Suprapubic skin (tissue), 3 donors: Measurements from ENCODE around the gene ARMC10.
"Not testable (repeated sequence)": the region's sequence is repeated elsewhere in the genome, so short reads cannot be mapped to it uniquely, and the experiment has no call there.

Experiments
- POLR2A ChIP-seq, 2 donors: fragments of 450-650 bp; IDR thresholded peaks; one replicate each; pipeline ENCODE4 v1.6.1; 2017; ENCODE audit warnings: antibody characterized with exemption in 2 of 2, mild to moderate bottlenecking in 2 of 2, moderate library complexity in 2 of 2
- TF ChIP-seq, protein P1 (sequence below), 2 donors: fragments of 200-600 bp in 1 of 2; fragments of 450-650 bp in 1 of 2; sonication (generic) in 1 of 2; IDR thresholded peaks; one replicate each; pipeline ENCODE4 v1.5.1; 2016 to 2019; ENCODE audit warnings: antibody characterized with exemption in 2 of 2, mild to moderate bottlenecking in 1 of 2, moderate library complexity in 1 of 2

DNA sequence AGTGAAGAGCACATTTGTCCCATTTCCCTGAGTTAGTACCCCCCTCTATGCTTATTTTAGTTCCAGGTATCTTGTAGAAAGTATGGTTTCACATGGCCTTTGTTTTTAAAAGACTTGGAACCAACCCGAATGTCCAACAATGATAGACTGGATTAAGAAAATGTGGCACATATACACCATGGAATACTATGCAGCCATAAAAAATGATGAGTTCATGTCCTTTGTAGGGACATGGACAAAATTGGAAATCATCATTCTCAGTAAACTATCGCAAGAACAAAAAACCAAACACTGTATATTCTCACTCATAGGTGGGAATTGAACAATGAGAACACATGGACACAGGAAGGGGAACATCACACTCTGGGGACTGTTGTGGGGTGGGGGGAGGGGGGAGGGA is 20.6 kb downstream of the ARMC10 start:
- TF ChIP-seq, protein P1, sequence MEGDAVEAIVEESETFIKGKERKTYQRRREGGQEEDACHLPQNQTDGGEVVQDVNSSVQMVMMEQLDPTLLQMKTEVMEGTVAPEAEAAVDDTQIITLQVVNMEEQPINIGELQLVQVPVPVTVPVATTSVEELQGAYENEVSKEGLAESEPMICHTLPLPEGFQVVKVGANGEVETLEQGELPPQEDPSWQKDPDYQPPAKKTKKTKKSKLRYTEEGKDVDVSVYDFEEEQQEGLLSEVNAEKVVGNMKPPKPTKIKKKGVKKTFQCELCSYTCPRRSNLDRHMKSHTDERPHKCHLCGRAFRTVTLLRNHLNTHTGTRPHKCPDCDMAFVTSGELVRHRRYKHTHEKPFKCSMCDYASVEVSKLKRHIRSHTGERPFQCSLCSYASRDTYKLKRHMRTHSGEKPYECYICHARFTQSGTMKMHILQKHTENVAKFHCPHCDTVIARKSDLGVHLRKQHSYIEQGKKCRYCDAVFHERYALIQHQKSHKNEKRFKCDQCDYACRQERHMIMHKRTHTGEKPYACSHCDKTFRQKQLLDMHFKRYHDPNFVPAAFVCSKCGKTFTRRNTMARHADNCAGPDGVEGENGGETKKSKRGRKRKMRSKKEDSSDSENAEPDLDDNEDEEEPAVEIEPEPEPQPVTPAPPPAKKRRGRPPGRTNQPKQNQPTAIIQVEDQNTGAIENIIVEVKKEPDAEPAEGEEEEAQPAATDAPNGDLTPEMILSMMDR (IDR thresholded peaks at IDR 0.05): not testable (repeated sequence)
- TF ChIP-seq POLR2A (IDR thresholded peaks at IDR 0.05): not testable (repeated sequence)
